CD4-positive, alpha-beta T cell treated with Interleukin-6 at 100 ng/mL for 8 hours (primary cell): ENCODE data around the gene DIP2B.
A peak's percentile ranks its signal among the peaks of the same experiment; 100 is the strongest.
"Not testable (repeated sequence)": the region's sequence is repeated elsewhere in the genome, so short reads cannot be mapped to it uniquely, and the experiment has no call there.

Experiments used
- DNase-seq: peaks from one replicate; pipeline ENCODE4 v3.0.0-alpha.2; 2020; ENCODE audit warnings: mixed read lengths, low spot score

The DIP2B gene

GRCh38 chr12:50504798-50505674 lies at the start of gene DIP2B:
Gene DIP2B (plus strand): TSS chr12:50504985. CDS start chr12:50505141, 156 bp downstream.
- DNase-seq: peak; percentile 95

- no peak for DNase-seq
Observed at GRCh38 chr12:50458606-50459005, 46.2 kb upstream of the DIP2B start.

GRCh38 chr12:50467439-50467838 lies 37.3 kb upstream of the DIP2B start:
- no peak for DNase-seq

- no peak for DNase-seq
Observed at GRCh38 chr12:50477241-50477832, 27.4 kb upstream of the DIP2B start.

- no peak for DNase-seq
Observed at GRCh38 chr12:50482571-50482970, 22.2 kb upstream of the DIP2B start.

GRCh38 chr12:50483488-50483887 lies 21.3 kb upstream of the DIP2B start:
- DNase-seq: no peak

- no peak for DNase-seq
Observed at GRCh38 chr12:50488801-50489200, 16.0 kb upstream of the DIP2B start.

- not testable (repeated sequence) for DNase-seq
Observed at GRCh38 chr12:50498119-50498518, 6.7 kb upstream of the DIP2B start.

- DNase-seq: peak; percentile 16
Observed at GRCh38 chr12:50505675-50506530, 1.1 kb downstream of the DIP2B start.

- DNase-seq: no peak
Observed at GRCh38 chr12:50506753-50507473, 2.1 kb downstream of the DIP2B start.

GRCh38 chr12:50507474-50507838 lies 2.7 kb downstream of the DIP2B start:
- no peak for DNase-seq

GRCh38 chr12:50507930-50508329 lies 3.1 kb downstream of the DIP2B start:
- DNase-seq: peak; percentile 42

- DNase-seq: no peak
Observed at GRCh38 chr12:50508414-50508813, 3.6 kb downstream of the DIP2B start.

- DNase-seq: no peak
Observed at GRCh38 chr12:50508970-50509663, 4.3 kb downstream of the DIP2B start.

- DNase-seq: peak; percentile 48
Observed at GRCh38 chr12:50514526-50515276, 9.9 kb downstream of the DIP2B start.

- no peak for DNase-seq
Observed at GRCh38 chr12:50515587-50515986, 10.8 kb downstream of the DIP2B start.

- peak; percentile 13 for DNase-seq
Observed at GRCh38 chr12:50517421-50518048, 12.8 kb downstream of the DIP2B start.

GRCh38 chr12:50518090-50518489 lies 13.3 kb downstream of the DIP2B start:
- DNase-seq: no peak

- DNase-seq: no peak
Observed at GRCh38 chr12:50519353-50519752, 14.6 kb downstream of the DIP2B start.
